HepG2 (cell line): Measurements from ENCODE around the gene ZNF813. TPM values are rescaled to one million over a fixed set of nuclear protein-coding genes. Genes with fewer than 3 reads are reported as not detected.

Experiments
- AHR ChIP-seq: IDR thresholded peaks from 2 replicates; pipeline ENCODE4 v1.6.1; 2018; ENCODE audit warnings: missing genetic modification reagents, missing compliant biosample characterization
- BCL6 ChIP-seq: IDR thresholded peaks from 2 replicates; pipeline ENCODE4 v1.6.1; 2016; ENCODE audit warnings: missing genetic modification reagents, missing compliant biosample characterization
- ELK4 ChIP-seq: sonication (generic); formaldehyde crosslinking; IDR thresholded peaks from 2 replicates; pipeline ENCODE4 v1.9.0; 2021; ENCODE audit warnings: missing genetic modification reagents, borderline replicate concordance
- FOSL1 ChIP-seq: sonication (generic); formaldehyde crosslinking; IDR thresholded peaks from 2 replicates; pipeline ENCODE4 v1.9.0; 2021; ENCODE audit warnings: missing genetic modification reagents, borderline replicate concordance
- HOXA3 ChIP-seq: sonication (generic); formaldehyde crosslinking; IDR thresholded peaks from 2 replicates; pipeline ENCODE4 v1.5.0; 2020; ENCODE audit warnings: missing genetic modification reagents
- MIER3 ChIP-seq: IDR thresholded peaks from 2 replicates; pipeline ENCODE4 v1.6.1; 2016; ENCODE audit warnings: missing compliant biosample characterization, borderline replicate concordance
- MTF2 ChIP-seq: sonication (generic); formaldehyde crosslinking; IDR thresholded peaks from 2 replicates; pipeline ENCODE4 v1.5.0; 2020; ENCODE audit warnings: missing genetic modification reagents, borderline replicate concordance
- NCOA2 ChIP-seq: sonication (generic); formaldehyde crosslinking; IDR thresholded peaks from 2 replicates; pipeline ENCODE4 v1.8.0; 2022; ENCODE audit warnings: inconsistent platforms
- PTBP1 ChIP-seq: fragments of 200-400 bp; formaldehyde crosslinking; IDR thresholded peaks from 2 replicates; pipeline ENCODE4 v1.6.1; 2018; ENCODE audit warnings: low read length, low read depth; ENCODE audit not compliant: poor library complexity, severe bottlenecking
- SETDB1 ChIP-seq: sonication (generic); formaldehyde crosslinking; IDR thresholded peaks from 2 replicates; pipeline ENCODE4 v1.5.1; 2020; ENCODE audit warnings: missing genetic modification reagents, mild to moderate bottlenecking, borderline replicate concordance
- SP5 ChIP-seq: IDR thresholded peaks from 2 replicates; pipeline ENCODE4 v1.6.1; 2016; ENCODE audit warnings: low read depth, borderline replicate concordance
- ZNF432 ChIP-seq: sonication (generic); formaldehyde crosslinking; IDR thresholded peaks from 2 replicates; pipeline ENCODE4 v1.5.0; 2020; ENCODE audit warnings: missing genetic modification reagents, mild to moderate bottlenecking, borderline replicate concordance
- ZNF773 ChIP-seq: sonication (generic); formaldehyde crosslinking; IDR thresholded peaks from 2 replicates; pipeline ENCODE4 v1.4.0; 2020; ENCODE audit warnings: missing genetic modification reagents, borderline replicate concordance
- ZNF792 ChIP-seq: IDR thresholded peaks from 2 replicates; pipeline ENCODE4 v1.6.1; 2016
- polyA plus RNA-seq, 8 experiments: library from polyadenylated mRNA; depleted of rRNA in 3 of 8; stranded (reverse) in 7 of 8; unstranded in 1 of 8; fragments of >200 nt; fragmentation: Illumina TruSeq in 4 of 8; extraction: Trizol in 4 of 8; gene quantifications; 2 replicates each; pipeline versions ENCODE4 v1.2.1 to v1.2.3, GENCODE V29; 2011 to 2016; ENCODE audit warnings: low read depth in 4 of 8, missing spikeins in 1 of 8, mixed read lengths in 1 of 8; ENCODE audit not compliant: insufficient read depth in 1 of 8
- total RNA-seq, 5 experiments: library from RNA; depleted of rRNA; stranded (reverse); fragments of >200 nt; fragmentation: Illumina TruSeq; extraction: Trizol; gene quantifications; 2 replicates each; pipeline ENCODE4 v1.2.3, GENCODE V29; 2016; ENCODE audit warnings: low read depth in 1 of 5
- TF ChIP-seq, protein P1 (sequence below): sonication (generic); formaldehyde crosslinking; IDR thresholded peaks from 2 replicates; pipeline ENCODE4 v1.5.1; 2020; ENCODE audit warnings: mild to moderate bottlenecking, missing genetic modification reagents, moderate library complexity

The ZNF813 gene
- total and polyA plus RNA-seq, 2 of the 13 experiments (the other 11 are each of a cell fraction or from before 2014, with no cell fraction given), result 2.1 to 8.9 TPM

- TF ChIP-seq ELK4 (CRISPR knock-in tag) (no peak), PTBP1 (no peak), BCL6 (peak; percentile 71), NCOA2 (CRISPR knock-in tag) (peak; percentile 89), AHR (peak; percentile 81), ZNF792 (CRISPR knock-in tag) (peak; percentile 53; the same call in 1 of the 2 replicates), ZNF773 (CRISPR knock-in tag) (no peak), ZNF432 (CRISPR knock-in tag) (no peak), FOSL1 (CRISPR knock-in tag) (peak; percentile 24; the same call in 1 of the 2 replicates), MIER3 (CRISPR knock-in tag) (peak; percentile 57; the same call in 1 of the 2 replicates), SP5 (CRISPR knock-in tag) (peak; percentile 56; the same call in 1 of the 2 replicates), SETDB1 (no peak), MTF2 (CRISPR knock-in tag) (no peak), HOXA3 (CRISPR knock-in tag) (peak; percentile 87; the same call in 1 of the 2 replicates)
- TF ChIP-seq, protein P1, sequence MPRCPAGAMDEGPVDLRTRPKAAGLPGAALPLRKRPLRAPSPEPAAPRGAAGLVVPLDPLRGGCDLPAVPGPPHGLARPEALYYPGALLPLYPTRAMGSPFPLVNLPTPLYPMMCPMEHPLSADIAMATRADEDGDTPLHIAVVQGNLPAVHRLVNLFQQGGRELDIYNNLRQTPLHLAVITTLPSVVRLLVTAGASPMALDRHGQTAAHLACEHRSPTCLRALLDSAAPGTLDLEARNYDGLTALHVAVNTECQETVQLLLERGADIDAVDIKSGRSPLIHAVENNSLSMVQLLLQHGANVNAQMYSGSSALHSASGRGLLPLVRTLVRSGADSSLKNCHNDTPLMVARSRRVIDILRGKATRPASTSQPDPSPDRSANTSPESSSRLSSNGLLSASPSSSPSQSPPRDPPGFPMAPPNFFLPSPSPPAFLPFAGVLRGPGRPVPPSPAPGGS (CRISPR knock-in tag), result peak; percentile 67; the same call in 1 of the 2 replicates
- TF ChIP-seq, all 625 proteins: peak for 243
These were observed 40.2 kb downstream of the ZNF813 start (continued) for GRCh38 chr19:53507523-53508442.
